ENCODE results near the gene RPL5.

GRCh38 chr1:92803140-92803887 is 28.5 kb upstream of the RPL5 start:
- TF ChIP-seq POLR2A (IDR thresholded peaks at IDR 0.05) (no peak), EP300 (IDR thresholded peaks at IDR 0.05) (no peak)

Data from gastroesophageal sphincter (tissue), 2 donors.